A549 treated with AZD2906 at 1 μM for 4 hours (cell line): Measurements from ENCODE around the gene RBP3. TPM values are rescaled to one million over a fixed set of nuclear protein-coding genes. Genes with fewer than 3 reads are reported as not detected.

Experiments used
- total RNA-seq: library from RNA; stranded (reverse); fragments of 200-300 nt; extraction: Qiagen RNA extraction; gene quantifications from 5 replicates; pipeline ENCODE4 v1.2.3, GENCODE V29; 2022

RBP3 gene
- not detected in 5 replicates for total RNA-seq

GRCh38 chr10:47348138-47348651, at the start of gene RBP3:
Gene RBP3, plus strand, starts transcription at chr10:47348363. Its CDS starts 122 bp downstream, at chr10:47348485.

DNA sequence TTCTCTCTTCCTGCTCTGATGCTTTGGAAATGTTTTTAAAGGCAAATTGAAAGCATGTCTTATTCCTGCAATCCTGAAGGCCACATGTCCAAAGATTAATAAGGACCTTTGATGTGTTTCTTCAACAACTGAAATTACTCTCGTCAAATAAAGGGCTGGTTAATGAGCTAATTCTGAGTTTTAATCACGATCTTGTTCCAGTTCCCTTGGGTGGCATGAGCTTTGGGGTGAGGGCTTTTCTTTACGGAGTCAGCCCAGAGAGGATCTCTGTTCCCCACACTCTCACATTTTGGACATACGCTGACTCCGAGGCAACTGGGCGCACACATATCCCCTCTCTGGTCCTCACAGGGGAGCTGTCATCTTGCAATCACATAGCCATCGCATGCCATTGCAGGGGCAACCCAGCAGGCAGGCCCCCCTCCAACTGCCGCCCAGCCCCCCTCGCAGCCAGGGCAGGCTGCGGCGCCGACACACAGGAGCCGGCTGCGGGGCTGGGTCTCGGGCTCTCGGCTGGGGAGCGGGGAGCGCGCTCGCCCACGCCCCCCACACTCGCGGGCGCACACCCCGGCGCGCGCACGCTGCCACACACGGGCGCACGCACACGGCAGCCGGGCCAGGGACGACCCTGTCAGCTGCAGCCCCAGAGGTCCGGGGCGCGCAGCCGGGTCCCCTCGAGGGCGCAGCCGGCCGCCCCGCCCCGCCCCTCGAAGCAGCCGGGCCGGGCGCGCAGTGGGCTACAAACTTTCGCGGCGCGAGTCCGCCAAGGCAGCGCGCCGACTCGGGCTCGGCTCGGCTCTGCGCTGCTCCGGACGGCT, 48.3 kb upstream of the RBP3 start, which contains the start of gene GDF10:
Gene GDF10 (plus strand): TSS at position 587 of the 818 bp plus-strand sequence. CDS start 455 bp downstream, outside the sequence.

DNA sequence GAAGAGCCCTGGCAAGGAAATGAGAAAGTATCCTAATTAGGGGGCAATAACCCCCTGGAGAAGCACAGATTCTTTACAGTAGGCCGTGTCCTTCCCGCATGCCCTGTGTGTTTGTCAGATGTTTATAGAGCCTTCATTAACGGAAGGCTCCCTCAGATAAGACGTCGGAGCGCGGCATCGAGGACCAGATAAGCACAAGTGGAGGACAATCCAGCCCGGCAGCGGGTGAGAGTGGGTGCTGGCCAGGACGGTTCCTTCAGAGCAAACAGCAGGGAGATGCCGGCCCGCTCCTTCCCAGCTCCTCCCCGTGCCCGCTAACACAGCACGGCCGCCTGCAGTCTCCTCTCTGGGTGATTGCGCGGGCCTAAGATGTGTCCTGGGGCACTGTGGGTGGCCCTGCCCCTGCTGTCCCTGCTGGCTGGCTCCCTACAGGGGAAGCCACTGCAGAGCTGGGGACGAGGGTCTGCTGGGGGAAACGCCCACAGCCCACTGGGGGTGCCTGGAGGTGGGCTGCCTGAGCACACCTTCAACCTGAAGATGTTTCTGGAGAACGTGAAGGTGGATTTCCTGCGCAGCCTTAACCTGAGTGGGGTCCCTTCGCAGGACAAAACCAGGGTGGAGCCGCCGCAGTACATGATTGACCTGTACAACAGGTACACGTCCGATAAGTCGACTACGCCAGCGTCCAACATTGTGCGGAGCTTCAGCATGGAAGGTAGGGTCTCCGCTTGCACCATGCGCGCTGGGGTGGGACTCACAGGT, 25.7 kb upstream of the RBP3 start, which contains the start of gene GDF2:
Gene GDF2 (plus strand): TSS at position 155 of the 762 bp plus-strand sequence. CDS start 215 bp downstream, at position 370.

DNA sequence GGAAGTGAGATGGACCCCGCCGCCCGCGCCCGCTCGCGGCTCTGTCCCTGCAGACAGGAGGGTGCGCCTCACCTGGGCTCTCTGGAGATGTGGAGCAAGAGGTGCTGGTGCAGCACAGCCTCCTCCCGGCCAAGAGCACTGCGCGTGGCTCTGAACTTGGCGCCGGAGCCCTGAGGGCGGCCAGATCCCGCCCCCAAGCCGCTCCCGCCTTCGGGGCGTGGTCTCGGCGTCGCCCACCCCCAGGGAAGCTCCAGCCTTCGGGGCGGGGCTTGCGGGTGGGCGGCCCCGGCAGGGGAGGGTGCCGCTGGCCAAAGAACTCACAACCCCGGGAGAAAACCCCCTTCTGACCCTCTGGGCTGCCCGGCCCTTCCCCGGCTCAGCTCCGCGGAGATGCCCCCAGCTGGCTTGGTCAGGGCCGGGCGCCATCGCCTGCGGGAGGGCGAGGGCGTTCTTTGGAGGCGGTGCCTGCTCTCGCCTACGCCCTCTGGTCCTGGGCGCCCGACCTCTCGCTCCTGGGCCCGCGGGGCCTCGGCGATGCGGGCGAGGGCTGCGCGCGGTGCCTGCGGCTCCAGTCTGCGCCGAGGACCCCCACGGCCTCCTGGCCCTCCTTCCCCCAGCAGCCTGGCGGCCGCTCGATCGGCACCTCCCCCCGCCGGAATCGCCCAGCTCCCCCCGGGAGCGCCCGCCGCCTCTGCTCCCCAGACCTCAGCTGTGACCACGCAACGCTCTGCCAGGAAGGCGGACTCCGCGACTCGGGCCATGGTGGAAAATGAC, 36.2 kb downstream of the RBP3 start, which contains the start of gene ZNF488:
Gene ZNF488 (minus strand): TSS at position 146 of the 774 bp plus-strand sequence. CDS start 15,464 bp downstream, outside the sequence.

Other genes with a start within 250 kb of the RBP3 start
- 0.03 to 0.08 TPM (median 0.05 TPM) in 5 replicates for gene GDF10, start 48.2 kb upstream of the RBP3 start, total RNA-seq
- not detected in 5 replicates for gene GDF2, start 25.9 kb upstream of the RBP3 start, total RNA-seq
- gene ZNF488, start 35.9 kb downstream of the RBP3 start, total RNA-seq: 11.1 to 13.4 TPM (median 12.6 TPM) in 5 replicates
- 29.3 to 37.5 TPM (median 34.1 TPM) in 5 replicates for gene ANXA8, start 135.8 kb downstream of the RBP3 start, total RNA-seq
- gene FAM25G, start 143.3 kb downstream of the RBP3 start, total RNA-seq: 0.73 to 1.2 TPM (median 0.90 TPM) in 4 of 5 replicates, not detected in the other
- gene AGAP9, start 175.3 kb downstream of the RBP3 start, total RNA-seq: 7.5 to 9.8 TPM (median 8.8 TPM) in 5 replicates